Sigmoid colon (tissue), 7 donors: Measurements from ENCODE around the gene NR1H4. TPM values are rescaled to one million over a fixed set of nuclear protein-coding genes. Genes with fewer than 3 reads are reported as not detected.
A peak's percentile ranks its signal among the peaks of the same experiment; 100 is the strongest.

Experiments used
- DNase-seq: peaks from one replicate; pipeline ENCODE4 v3.0.0-alpha.2; 2019
- H3K27ac ChIP-seq, 4 donors: fragments of 200-600 bp; sonication (generic); one replicate each; pipeline ENCODE4 v1.5.1; 2016 to 2019; ENCODE audit warnings: mild to moderate bottlenecking in 1 of 4
- H3K27me3 ChIP-seq, 3 donors: fragments of 200-600 bp; sonication (generic); one replicate each; pipeline ENCODE4 v1.5.1; 2019; ENCODE audit warnings: mild to moderate bottlenecking in 1 of 3
- H3K36me3 ChIP-seq, 4 donors: fragments of 200-600 bp; sonication (generic); one replicate each; pipeline ENCODE4 v1.5.1; 2016 to 2019
- H3K4me1 ChIP-seq, 4 donors: fragments of 200-600 bp; sonication (generic); one replicate each; pipeline ENCODE4 v1.5.1; 2017 to 2019
- H3K4me3 ChIP-seq, 4 donors: fragments of 200-600 bp; sonication (generic); one replicate each; pipeline ENCODE4 v1.5.1; 2017 to 2019; ENCODE audit warnings: mild to moderate bottlenecking in 2 of 4, moderate library complexity in 1 of 4
- H3K9me3 ChIP-seq, 4 donors: fragments of 200-600 bp in 3 of 4; sonication (generic) in 3 of 4; one replicate each; pipeline versions ENCODE4 v1.5.1 to v1.6.1; 2013 to 2019
- EP300 ChIP-seq, 4 donors: sonication (generic); formaldehyde crosslinking; IDR thresholded peaks; one replicate each; pipeline ENCODE4 v1.6.1; 2017; ENCODE audit warnings: antibody characterized with exemption in 4 of 4
- POLR2A ChIP-seq, 2 donors: fragments of 450-650 bp; IDR thresholded peaks; one replicate each; pipeline ENCODE4 v1.6.1; 2016; ENCODE audit warnings: antibody characterized with exemption in 2 of 2, mild to moderate bottlenecking in 2 of 2, moderate library complexity in 2 of 2
- POLR2AphosphoS5 ChIP-seq, 4 donors: sonication (generic); formaldehyde crosslinking; IDR thresholded peaks; one replicate each; pipeline ENCODE4 v1.6.1; 2017; ENCODE audit warnings: antibody characterized with exemption in 4 of 4
- WGBS, 2 donors: extraction: QIAGEN DNeasy Blood & Tissue Kit; methylation state at CpG; one replicate each; pipeline ENCODE4 v1.1.7; 2013; 5-methylcytosine and 5-hydroxymethylcytosine counted together
- intact Hi-C: fragments of 100-400 bp; cut with DNase I; formaldehyde crosslinking; loops from one replicate; pipeline ENCODE4 v1.15.1; 2023
- polyA plus RNA-seq, 3 donors: library from polyadenylated mRNA; stranded (reverse); fragments of 200-250 nt; gene quantifications; one replicate each; pipeline ENCODE4 v1.2.3, GENCODE V29; 2013
- total RNA-seq, 4 donors: library from RNA; depleted of rRNA; stranded (reverse); fragments of >200 nt; gene quantifications; one replicate each; pipeline ENCODE4 v1.1.0, GENCODE V29; 2016
- TF ChIP-seq, protein P1 (sequence below), 4 experiments: fragments of 450-650 bp in 3 of 4; fragments of 200-600 bp in 1 of 4; IDR thresholded peaks; one replicate each; pipeline ENCODE4 v1.5.1; 2016 to 2019; ENCODE audit warnings: antibody characterized with exemption in 4 of 4, mild to moderate bottlenecking in 3 of 4, moderate library complexity in 2 of 4
- donor health status: healthy with polysubstance abuse.
- donor health status: Bipolar disorder and iron deficiency.
- donor health status: healthy.

Gene NR1H4
- total and polyA plus RNA-seq, 7 donors = 4.5 to 43.9 (median 9.6) TPM; not detected in 4

DNA sequence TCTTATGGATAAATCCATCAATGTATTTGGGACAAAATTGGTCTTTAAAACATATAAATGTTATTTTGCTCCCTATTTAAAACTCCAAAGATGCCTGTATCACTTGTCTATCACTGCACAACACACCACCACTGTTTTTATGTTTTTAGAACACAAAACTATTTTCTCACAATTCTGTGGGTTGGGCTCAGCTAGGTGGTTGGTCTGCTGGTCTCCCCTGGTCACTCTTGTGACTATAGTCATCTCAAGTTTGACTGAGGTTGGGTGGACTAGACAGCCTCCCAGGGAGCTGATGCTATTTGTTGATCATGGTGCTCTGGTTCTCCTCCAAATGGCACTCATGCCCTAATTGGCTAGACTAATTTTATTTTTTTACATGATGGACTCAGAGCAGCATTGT is 39.5 kb upstream of the NR1H4 start:
- TF ChIP-seq POLR2AphosphoS5 (IDR thresholded peaks at IDR 0.05) (no peak), EP300 (IDR thresholded peaks at IDR 0.05) (no peak), POLR2A (IDR thresholded peaks at IDR 0.05) (no peak)
- TF ChIP-seq, protein P1, sequence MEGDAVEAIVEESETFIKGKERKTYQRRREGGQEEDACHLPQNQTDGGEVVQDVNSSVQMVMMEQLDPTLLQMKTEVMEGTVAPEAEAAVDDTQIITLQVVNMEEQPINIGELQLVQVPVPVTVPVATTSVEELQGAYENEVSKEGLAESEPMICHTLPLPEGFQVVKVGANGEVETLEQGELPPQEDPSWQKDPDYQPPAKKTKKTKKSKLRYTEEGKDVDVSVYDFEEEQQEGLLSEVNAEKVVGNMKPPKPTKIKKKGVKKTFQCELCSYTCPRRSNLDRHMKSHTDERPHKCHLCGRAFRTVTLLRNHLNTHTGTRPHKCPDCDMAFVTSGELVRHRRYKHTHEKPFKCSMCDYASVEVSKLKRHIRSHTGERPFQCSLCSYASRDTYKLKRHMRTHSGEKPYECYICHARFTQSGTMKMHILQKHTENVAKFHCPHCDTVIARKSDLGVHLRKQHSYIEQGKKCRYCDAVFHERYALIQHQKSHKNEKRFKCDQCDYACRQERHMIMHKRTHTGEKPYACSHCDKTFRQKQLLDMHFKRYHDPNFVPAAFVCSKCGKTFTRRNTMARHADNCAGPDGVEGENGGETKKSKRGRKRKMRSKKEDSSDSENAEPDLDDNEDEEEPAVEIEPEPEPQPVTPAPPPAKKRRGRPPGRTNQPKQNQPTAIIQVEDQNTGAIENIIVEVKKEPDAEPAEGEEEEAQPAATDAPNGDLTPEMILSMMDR (IDR thresholded peaks at IDR 0.05) = no peak
- Histone ChIP-seq H3K36me3 (no peaks in the 10 kb centered on the region), H3K4me1 (peaks cover 0 to 26% (median 6%) of the 10 kb centered on the region in 4 donors)

DNA sequence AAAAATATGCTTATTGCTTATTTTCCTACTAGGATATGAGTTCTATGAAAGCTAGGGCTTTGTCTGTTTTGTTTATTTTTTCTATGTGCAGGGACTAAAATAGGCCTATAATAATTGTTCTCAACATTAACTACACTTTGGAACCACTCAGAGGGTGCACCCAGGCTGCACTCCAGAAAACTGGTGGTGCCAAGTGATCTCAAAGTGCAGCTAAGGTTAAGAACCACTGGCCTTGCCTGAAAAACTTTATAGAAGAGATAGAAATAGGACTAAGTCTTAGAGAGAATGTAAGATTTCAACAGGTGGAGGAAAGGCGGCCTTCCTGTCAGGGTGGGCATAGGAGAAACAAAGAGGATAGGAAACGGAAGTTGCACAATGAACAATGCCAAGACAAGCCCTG is 37.7 kb upstream of the NR1H4 start:
- no peak overlapping the region for H3K27ac ChIP-seq
- 63 to 82% methylated on average over 2 of the region's 2 CpGs for WGBS, 2 donors
- DNase-seq = no peak
- TF ChIP-seq POLR2AphosphoS5 (IDR thresholded peaks at IDR 0.05) (peak in 1 of 4 donors; percentile 29), POLR2A (IDR thresholded peaks at IDR 0.05) (no peak)
- TF ChIP-seq, protein P1 (IDR thresholded peaks at IDR 0.05) = no peak
- H3K36me3 ChIP-seq = no peaks in the 10 kb centered on the region
- no peak overlapping the region for H3K4me3 ChIP-seq
- intact Hi-C loops = no loop called here
- H3K9me3 ChIP-seq = no peaks in the 10 kb centered on the region
- peaks cover 0 to 26% (median 6%) of the 10 kb centered on the region in 4 donors for H3K4me1 ChIP-seq
- H3K27me3 ChIP-seq = no peaks in the 10 kb centered on the region

More for the DNA sequence above, 39.5 kb upstream of the NR1H4 start:
- Histone ChIP-seq H3K4me3 (no peak overlapping the region), H3K27ac (peak overlapping the region in 1 of 4 donors; percentile 37), H3K9me3 (no peaks in the 10 kb centered on the region), H3K27me3 (no peaks in the 10 kb centered on the region)
- intact Hi-C loops = no loop called here
- no peak for DNase-seq

DNA sequence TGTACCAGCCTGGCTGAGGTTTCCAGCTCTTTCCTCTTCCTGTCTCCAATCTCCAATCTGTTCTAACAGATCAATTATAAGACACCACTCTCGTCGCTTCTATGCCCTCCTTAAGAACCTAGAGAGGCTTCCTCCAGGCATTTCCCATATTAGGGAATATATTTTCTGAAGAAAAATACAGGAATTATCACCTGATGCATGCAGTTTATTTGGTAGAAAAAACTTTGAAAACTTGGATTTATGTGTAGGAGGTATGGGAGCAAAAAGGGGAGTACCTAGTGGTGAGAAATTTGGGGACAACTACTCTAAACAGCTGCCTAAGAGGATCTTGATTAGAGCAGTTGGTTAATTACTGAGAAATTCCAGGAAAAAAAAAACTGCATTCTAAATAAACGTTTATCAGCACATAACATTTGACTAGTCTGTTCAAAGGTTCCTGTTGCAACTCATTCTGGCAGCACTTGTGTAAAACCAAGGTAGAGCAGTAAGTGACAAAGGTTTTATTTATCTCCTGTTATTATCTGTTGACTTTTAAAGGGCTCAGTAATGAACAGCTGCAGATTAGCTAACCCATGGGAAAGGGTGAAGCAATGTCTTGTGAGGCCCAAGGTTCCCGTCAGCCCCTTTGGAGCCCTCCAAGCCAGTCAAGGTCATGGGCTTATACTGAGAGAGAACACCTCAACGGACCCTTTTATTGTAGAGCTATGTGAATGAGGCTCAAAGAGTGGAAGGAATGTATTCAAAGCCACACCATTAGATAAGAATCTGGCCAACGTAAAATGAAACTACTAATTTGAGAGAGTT is 36.4 kb upstream of the NR1H4 start:
- TF ChIP-seq EP300 (IDR thresholded peaks at IDR 0.05) = no peak
- no peak for TF ChIP-seq POLR2AphosphoS5 (IDR thresholded peaks at IDR 0.05)
- TF ChIP-seq, protein P1 (IDR thresholded peaks at IDR 0.05) = no peak
- no peak for TF ChIP-seq POLR2A (IDR thresholded peaks at IDR 0.05)
- Histone ChIP-seq H3K27ac (no peak overlapping the region), H3K4me1 (peaks cover 0 to 26% (median 6%) of the 10 kb centered on the region in 4 donors), H3K27me3 (no peaks in the 10 kb centered on the region), H3K4me3 (no peak overlapping the region), H3K36me3 (no peaks in the 10 kb centered on the region), H3K9me3 (no peaks in the 10 kb centered on the region)
- WGBS, 2 donors = 29 to 54% methylated on average over 6 of the region's 6 CpGs
- no peak for DNase-seq
- intact Hi-C loops = no loop called here

DNA sequence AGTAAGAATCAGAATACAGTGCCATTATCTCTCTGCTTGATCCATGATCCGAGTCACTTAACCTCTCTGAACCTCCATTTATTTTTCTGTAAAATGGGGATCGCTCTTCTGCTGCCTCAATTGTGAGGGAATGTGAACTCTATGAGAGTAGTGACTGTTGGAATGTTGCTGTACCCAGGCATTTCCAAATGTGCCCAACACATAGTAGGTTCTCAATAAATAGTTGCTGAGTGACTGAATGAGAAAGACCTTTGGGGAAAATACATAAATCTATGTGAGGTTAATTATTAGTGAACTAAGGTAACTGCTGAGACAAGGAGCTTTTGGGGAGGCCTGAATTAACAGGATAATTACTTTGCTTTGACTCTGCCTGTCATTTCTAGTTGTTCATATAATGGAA is 33.9 kb upstream of the NR1H4 start:
- H3K4me3 ChIP-seq = no peak overlapping the region
- intact Hi-C loops = no loop called here
- H3K36me3 ChIP-seq = no peaks in the 10 kb centered on the region
- no peaks in the 10 kb centered on the region for H3K9me3 ChIP-seq
- peaks cover 0 to 23% (median 3%) of the 10 kb centered on the region in 4 donors for H3K4me1 ChIP-seq
- whole genome bisulfite sequencing, 2 donors = 86 to 95% methylated on average over 2 of the region's 2 CpGs
- TF ChIP-seq, protein P1 (IDR thresholded peaks at IDR 0.05) = no peak
- no peak for TF ChIP-seq POLR2A (IDR thresholded peaks at IDR 0.05)
- TF ChIP-seq POLR2AphosphoS5 (IDR thresholded peaks at IDR 0.05) = no peak
- TF ChIP-seq EP300 (IDR thresholded peaks at IDR 0.05) = no peak
- no peak overlapping the region for H3K27ac ChIP-seq
- DNase-seq = no peak
- H3K27me3 ChIP-seq = no peaks in the 10 kb centered on the region
